ENCODE results near the gene THOC2.
"Not testable (repeated sequence)": the region's sequence is repeated elsewhere in the genome, so short reads cannot be mapped to it uniquely, and the experiment has no call there.

Gene THOC2

DNA sequence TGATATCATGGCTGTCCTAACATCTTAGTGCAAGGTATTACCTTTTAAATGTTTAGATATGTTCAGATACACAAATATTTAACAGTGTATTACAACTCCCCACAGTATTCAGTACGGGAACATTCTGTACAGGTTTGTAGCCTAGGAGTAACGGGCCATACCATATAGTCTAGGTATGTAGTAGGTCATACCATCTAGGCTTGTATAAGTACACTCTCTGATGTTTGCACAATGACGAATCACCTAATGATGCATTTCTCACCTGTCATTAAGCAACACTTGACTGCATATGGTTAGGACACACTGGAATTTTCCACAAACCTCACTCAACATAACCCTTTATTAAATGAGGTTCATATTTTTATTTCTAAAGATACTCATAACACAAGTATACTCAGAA, 67.7 kb downstream of the THOC2 start:
- Histone ChIP-seq H3K27me3 (ENCODE audit: insufficient read depth, poor library complexity, severe bottlenecking) (no peaks in the 10 kb centered on the region), H3K27ac (replicated peaks) (no peak overlapping the region), H3K4me3 (replicated peaks; ENCODE audit: insufficient read depth, low read length) (no peak overlapping the region)
- TF ChIP-seq, protein P1, sequence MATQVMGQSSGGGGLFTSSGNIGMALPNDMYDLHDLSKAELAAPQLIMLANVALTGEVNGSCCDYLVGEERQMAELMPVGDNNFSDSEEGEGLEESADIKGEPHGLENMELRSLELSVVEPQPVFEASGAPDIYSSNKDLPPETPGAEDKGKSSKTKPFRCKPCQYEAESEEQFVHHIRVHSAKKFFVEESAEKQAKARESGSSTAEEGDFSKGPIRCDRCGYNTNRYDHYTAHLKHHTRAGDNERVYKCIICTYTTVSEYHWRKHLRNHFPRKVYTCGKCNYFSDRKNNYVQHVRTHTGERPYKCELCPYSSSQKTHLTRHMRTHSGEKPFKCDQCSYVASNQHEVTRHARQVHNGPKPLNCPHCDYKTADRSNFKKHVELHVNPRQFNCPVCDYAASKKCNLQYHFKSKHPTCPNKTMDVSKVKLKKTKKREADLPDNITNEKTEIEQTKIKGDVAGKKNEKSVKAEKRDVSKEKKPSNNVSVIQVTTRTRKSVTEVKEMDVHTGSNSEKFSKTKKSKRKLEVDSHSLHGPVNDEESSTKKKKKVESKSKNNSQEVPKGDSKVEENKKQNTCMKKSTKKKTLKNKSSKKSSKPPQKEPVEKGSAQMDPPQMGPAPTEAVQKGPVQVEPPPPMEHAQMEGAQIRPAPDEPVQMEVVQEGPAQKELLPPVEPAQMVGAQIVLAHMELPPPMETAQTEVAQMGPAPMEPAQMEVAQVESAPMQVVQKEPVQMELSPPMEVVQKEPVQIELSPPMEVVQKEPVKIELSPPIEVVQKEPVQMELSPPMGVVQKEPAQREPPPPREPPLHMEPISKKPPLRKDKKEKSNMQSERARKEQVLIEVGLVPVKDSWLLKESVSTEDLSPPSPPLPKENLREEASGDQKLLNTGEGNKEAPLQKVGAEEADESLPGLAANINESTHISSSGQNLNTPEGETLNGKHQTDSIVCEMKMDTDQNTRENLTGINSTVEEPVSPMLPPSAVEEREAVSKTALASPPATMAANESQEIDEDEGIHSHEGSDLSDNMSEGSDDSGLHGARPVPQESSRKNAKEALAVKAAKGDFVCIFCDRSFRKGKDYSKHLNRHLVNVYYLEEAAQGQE (IDR thresholded peaks at IDR 0.05; ENCODE audit: insufficient replicate concordance, low read depth): no peak
- TF ChIP-seq, protein P2, sequence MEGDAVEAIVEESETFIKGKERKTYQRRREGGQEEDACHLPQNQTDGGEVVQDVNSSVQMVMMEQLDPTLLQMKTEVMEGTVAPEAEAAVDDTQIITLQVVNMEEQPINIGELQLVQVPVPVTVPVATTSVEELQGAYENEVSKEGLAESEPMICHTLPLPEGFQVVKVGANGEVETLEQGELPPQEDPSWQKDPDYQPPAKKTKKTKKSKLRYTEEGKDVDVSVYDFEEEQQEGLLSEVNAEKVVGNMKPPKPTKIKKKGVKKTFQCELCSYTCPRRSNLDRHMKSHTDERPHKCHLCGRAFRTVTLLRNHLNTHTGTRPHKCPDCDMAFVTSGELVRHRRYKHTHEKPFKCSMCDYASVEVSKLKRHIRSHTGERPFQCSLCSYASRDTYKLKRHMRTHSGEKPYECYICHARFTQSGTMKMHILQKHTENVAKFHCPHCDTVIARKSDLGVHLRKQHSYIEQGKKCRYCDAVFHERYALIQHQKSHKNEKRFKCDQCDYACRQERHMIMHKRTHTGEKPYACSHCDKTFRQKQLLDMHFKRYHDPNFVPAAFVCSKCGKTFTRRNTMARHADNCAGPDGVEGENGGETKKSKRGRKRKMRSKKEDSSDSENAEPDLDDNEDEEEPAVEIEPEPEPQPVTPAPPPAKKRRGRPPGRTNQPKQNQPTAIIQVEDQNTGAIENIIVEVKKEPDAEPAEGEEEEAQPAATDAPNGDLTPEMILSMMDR (IDR thresholded peaks at IDR 0.05; ENCODE audit: insufficient read depth, low read length): no peak
- TF ChIP-seq SPI1 (IDR thresholded peaks at IDR 0.05; ENCODE audit: borderline replicate concordance, low read depth) (no peak), POLR2AphosphoS5 (IDR thresholded peaks at IDR 0.05; ENCODE audit: low read depth) (no peak), GABPA (IDR thresholded peaks at IDR 0.05; ENCODE audit: low read depth) (no peak)
- no peak for DNase-seq (ENCODE audit: low read depth in 1 of 2, low spot score in 1 of 2)

DNA sequence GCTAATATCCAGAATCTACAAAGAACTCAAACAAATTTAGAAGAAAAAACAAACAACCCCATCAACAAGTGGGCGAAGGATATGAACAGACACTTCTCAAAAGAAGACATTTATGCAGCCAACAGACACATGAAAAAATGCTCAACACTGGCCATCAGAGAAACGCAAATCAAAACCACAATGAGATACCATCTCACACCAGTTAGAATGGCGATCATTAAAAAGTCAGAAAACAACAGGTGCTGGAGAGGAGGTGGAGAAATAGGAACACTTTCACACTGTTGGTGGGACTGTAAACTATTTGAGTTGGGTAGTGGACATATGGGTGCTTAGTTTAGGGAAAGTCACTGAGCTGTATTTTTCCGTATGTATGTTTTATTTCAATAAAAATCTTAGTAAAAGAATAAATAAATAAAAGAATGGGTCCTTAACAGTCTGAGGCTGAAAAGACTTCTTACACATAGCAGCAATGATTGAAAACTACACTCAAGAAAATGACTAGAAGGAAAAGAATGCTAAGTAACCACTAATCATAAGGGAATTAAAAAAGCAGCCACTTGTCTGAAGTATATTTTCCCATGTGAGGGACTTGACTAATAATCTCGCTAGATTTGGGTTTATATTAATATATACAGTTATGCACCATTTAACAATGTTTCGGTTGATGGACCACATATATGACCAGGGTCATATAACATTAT, 68.2 kb downstream of the THOC2 start:
- DNase-seq (ENCODE audit: low read depth in 1 of 2, low spot score in 1 of 2); H3K4me3 ChIP-seq (replicated peaks; ENCODE audit: insufficient read depth, low read length); H3K27me3 ChIP-seq (ENCODE audit: insufficient read depth, poor library complexity, severe bottlenecking); H3K27ac ChIP-seq (replicated peaks): not testable (repeated sequence)

- H3K27me3 ChIP-seq (ENCODE audit: insufficient read depth, poor library complexity, severe bottlenecking); H3K27ac ChIP-seq (replicated peaks); H3K4me3 ChIP-seq (replicated peaks; ENCODE audit: insufficient read depth, low read length); DNase-seq (ENCODE audit: low read depth in 1 of 2, low spot score in 1 of 2): not testable (repeated sequence)
Measured at GRCh38 chrX:123663720-123664119, 69.1 kb downstream of the THOC2 start.

- H3K27me3 ChIP-seq (ENCODE audit: insufficient read depth, poor library complexity, severe bottlenecking); DNase-seq (ENCODE audit: low read depth in 1 of 2, low spot score in 1 of 2); H3K27ac ChIP-seq (replicated peaks); H3K4me3 ChIP-seq (replicated peaks; ENCODE audit: insufficient read depth, low read length): not testable (repeated sequence)
Measured at GRCh38 chrX:123656507-123656906, 76.3 kb downstream of the THOC2 start.

DNA sequence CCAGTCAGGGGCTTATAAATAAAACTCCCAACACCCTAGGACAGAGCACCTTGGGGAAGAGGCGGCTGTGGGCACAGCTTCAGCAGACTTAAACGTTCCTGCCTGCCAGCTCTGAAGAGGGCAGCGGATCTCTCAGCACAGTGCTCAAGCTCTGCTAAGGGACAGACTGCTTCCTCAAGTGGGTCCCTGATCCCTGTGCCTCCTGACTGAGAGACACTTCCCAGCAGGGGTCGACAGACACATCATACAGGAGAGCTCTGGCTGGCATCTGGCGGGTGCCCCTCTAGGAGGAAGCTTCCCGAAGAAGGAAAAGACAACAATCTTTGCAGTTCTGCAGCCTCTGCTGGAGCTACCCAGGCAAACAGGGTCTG, 84.1 kb downstream of the THOC2 start:
- H3K4me3 ChIP-seq (replicated peaks; ENCODE audit: insufficient read depth, low read length); H3K27ac ChIP-seq (replicated peaks); DNase-seq (ENCODE audit: low read depth in 1 of 2, low spot score in 1 of 2); H3K27me3 ChIP-seq (ENCODE audit: insufficient read depth, poor library complexity, severe bottlenecking): not testable (repeated sequence)

GRCh38 chrX:123648028-123648810, 84.6 kb downstream of the THOC2 start:
- no peak overlapping the region for H3K27ac ChIP-seq (replicated peaks)
- H3K4me3 ChIP-seq (replicated peaks; ENCODE audit: insufficient read depth, low read length): no peak overlapping the region
- no peak for DNase-seq (ENCODE audit: low read depth in 1 of 2, low spot score in 1 of 2)
- no peak for TF ChIP-seq POLR2AphosphoS5 (IDR thresholded peaks at IDR 0.05; ENCODE audit: low read depth)
- no peak for TF ChIP-seq SPI1 (IDR thresholded peaks at IDR 0.05; ENCODE audit: borderline replicate concordance, low read depth)
- TF ChIP-seq, protein P1 (IDR thresholded peaks at IDR 0.05; ENCODE audit: insufficient replicate concordance, low read depth): no peak
- TF ChIP-seq, protein P2 (IDR thresholded peaks at IDR 0.05; ENCODE audit: insufficient read depth, low read length): no peak
- no peak for TF ChIP-seq GABPA (IDR thresholded peaks at IDR 0.05; ENCODE audit: low read depth)
- no peaks in the 10 kb centered on the region for H3K27me3 ChIP-seq (ENCODE audit: insufficient read depth, poor library complexity, severe bottlenecking)
